GM12874 (cell line): ENCODE results near the gene LOXL1.

Experiments used
- CTCF ChIP-seq: IDR thresholded peaks from 2 replicates; pipeline ENCODE4 v1.5.1; 2011; ENCODE audit warnings: low read depth, mild to moderate bottlenecking, control low read depth, low read length, moderate library complexity; ENCODE audit not compliant: insufficient read depth

The LOXL1 gene

GRCh38 chr15:73993211-73993994 lies 67.1 kb downstream of the LOXL1 start:
- TF ChIP-seq CTCF, result no peak

DNA sequence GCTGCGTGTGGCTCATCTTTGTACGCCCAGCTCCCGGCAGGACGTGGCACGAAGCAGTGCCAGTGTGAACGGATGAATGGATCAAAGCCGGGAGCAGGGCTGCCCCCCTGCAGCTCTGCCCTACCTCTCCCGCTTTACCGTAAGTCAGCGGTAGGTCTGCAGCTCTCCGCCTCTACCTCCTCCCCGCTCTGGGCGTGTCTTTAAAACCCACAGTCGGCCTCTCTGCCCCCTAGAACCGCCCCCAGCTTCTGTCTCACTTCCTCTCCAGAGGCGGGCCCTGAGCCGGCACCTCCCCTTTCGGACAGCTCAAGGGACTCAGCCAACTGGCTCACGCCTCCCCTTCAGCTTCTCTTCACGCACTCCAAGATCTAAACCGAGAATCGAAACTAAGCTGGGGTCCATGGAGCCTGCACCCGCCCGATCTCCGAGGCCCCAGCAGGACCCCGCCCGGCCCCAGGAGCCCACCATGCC lies 68.2 kb downstream of the LOXL1 start, which contains the start of gene PML:
Gene PML (plus strand): TSS at position 304 of the 471 bp plus-strand sequence. CDS start 97 bp downstream, at position 401.
- TF ChIP-seq CTCF, result no peak

- TF ChIP-seq CTCF, result no peak
Observed at GRCh38 chr15:73994912-73995622, 68.8 kb downstream of the LOXL1 start.

DNA sequence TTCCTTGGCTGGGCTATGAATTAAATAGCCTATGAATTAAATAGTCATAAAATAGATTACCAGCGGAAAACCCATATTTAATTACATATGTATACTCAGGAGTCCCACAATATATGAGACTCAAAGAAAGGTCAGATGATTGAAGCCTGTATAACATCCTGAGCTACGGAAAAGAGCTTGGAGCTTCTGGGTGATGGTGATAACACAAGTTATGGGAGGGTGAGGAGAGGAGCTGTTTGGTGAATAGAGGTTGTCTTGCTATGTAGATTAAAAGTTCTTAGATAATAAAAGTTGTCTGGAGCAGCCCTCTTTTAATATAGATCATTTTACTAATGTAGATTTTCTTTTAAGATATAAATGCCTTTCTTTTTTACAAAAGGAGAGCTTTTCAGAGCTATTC lies 70.0 kb downstream of the LOXL1 start:
- no peak for TF ChIP-seq CTCF

GRCh38 chr15:73996939-73997338 lies 70.7 kb downstream of the LOXL1 start:
- TF ChIP-seq CTCF, result no peak

GRCh38 chr15:73997986-73998385 lies 71.7 kb downstream of the LOXL1 start:
- no peak for TF ChIP-seq CTCF
